GM12891 (cell line): Measurements from ENCODE around the gene AGRN.

Source experiments
- PAX5 ChIP-seq: IDR thresholded peaks from 2 replicates; pipeline ENCODE4 v1.6.1; 2011; ENCODE audit warnings: low read length, moderate library complexity, mild to moderate bottlenecking; ENCODE audit not compliant: insufficient read depth, severe bottlenecking
- POLR2A ChIP-seq: IDR thresholded peaks from 2 replicates; pipeline ENCODE4 v1.6.1; 2011; ENCODE audit warnings: low read depth, low read length, control low read depth
- POLR2AphosphoS5 ChIP-seq: IDR thresholded peaks from 2 replicates; pipeline ENCODE4 v1.6.1; 2011; ENCODE audit warnings: low read depth, low read length, control low read depth
- POU2F2 ChIP-seq: IDR thresholded peaks from 2 replicates; pipeline ENCODE4 v1.6.1; 2011; ENCODE audit warnings: low read depth, mild to moderate bottlenecking, control low read depth, low read length, moderate library complexity
- SPI1 ChIP-seq: IDR thresholded peaks from 2 replicates; pipeline ENCODE4 v1.6.1; 2011; ENCODE audit warnings: low read depth, low read length, control low read depth

GRCh38 chr1:1093610-1093943, 73.7 kb downstream of the AGRN start:
- TF ChIP-seq POLR2A (no peak), POLR2AphosphoS5 (no peak), POU2F2 (no peak), PAX5 (no peak), SPI1 (no peak)
